K562 (cell line): ENCODE measurements around the gene OR5K2. TPM values are rescaled to one million over a fixed set of nuclear protein-coding genes. Genes with fewer than 3 reads are reported as not detected.

ENCODE experiments used
- ATAC-seq: fragments of 200-7000 bp; cut with Tn5 transposase; 3 replicates; pipeline ENCODE4 v1.9.1; 2020; ENCODE audit warnings: moderate library complexity
- BruUV-seq: library from RNA; stranded (reverse); fragments of 400-500 nt; replicated peaks from 2 replicates; lab custom pipeline; 2021; lab: Mats Ljungman, UMichigan
- CTCF ChIA-PET: fragments of 300-600 bp; formaldehyde crosslinking; extraction: SDS; loops from one replicate; lab custom pipeline; 2021; ENCODE audit warnings: low intra/inter-chr PET ratio; lab: Yijun Ruan, JAX
- POLR2A ChIA-PET: fragments of 300-600, 350-650 bp; sonication (Branson Sonifier 250); formaldehyde crosslinking; extraction: SDS; loops from one replicate; lab custom pipeline; 2021; ENCODE audit warnings: antibody characterized with exemption, inconsistent platforms; lab: Yijun Ruan, JAX
- DNase-seq, 4 experiments: peaks; one replicate each; pipeline versions ENCODE4 v3.0.0 to v3.0.0-alpha.2; 2011 to 2018; ENCODE audit warnings: low spot score in 3 of 4, mixed read lengths in 3 of 4; ENCODE audit errors: extremely low read depth in 1 of 4
- FAIRE-seq: peaks from 2 replicates; lab custom pipeline; 2011; peaks lifted over from hg19 to GRCh38; lab: Jason Lieb, UNC
- H2AFZ ChIP-seq: 2 replicates; pipeline ENCODE4 v1.6.0; 2011; ENCODE audit warnings: low read depth, low read length, control low read depth, inconsistent platforms
- H3K27ac ChIP-seq: fragments of 200-600 bp; 3 replicates; pipeline ENCODE4 v1.8.0; 2011; ENCODE audit warnings: low read depth, mild to moderate bottlenecking, control low read depth, inconsistent platforms, low read length, moderate library complexity, mixed read lengths; ENCODE audit errors: extremely low read depth
- H3K27me3 ChIP-seq, 2 experiments: fragments of 300-600 bp in 1 of 2; 2 replicates in 1 of 2; 3 replicates in 1 of 2; pipeline versions ENCODE4 v1.6.0 to v1.8.0; 2011; ENCODE audit warnings: inconsistent platforms in 2 of 2, low read length in 2 of 2, mild to moderate bottlenecking in 1 of 2, mixed read lengths in 1 of 2, moderate library complexity in 1 of 2; ENCODE audit not compliant: control insufficient read depth in 2 of 2, insufficient read depth in 2 of 2
- H3K36me3 ChIP-seq: fragments of 300-600 bp; 3 replicates; pipeline ENCODE4 v1.8.0; 2011; ENCODE audit warnings: mild to moderate bottlenecking, low read length, inconsistent platforms; ENCODE audit not compliant: control insufficient read depth, insufficient read depth
- H3K4me1 ChIP-seq, 2 experiments: fragments of 200-600 bp in 1 of 2; replicated peaks in 1 of 2; 2 replicates in 1 of 2; 3 replicates in 1 of 2; pipeline versions ENCODE4 v1.5.1 to v1.8.0; 2011; ENCODE audit warnings: inconsistent platforms in 2 of 2, low read length in 2 of 2, mild to moderate bottlenecking in 1 of 2, mixed read lengths in 1 of 2, moderate library complexity in 1 of 2; ENCODE audit not compliant: control insufficient read depth in 2 of 2, insufficient read depth in 2 of 2
- H3K4me2 ChIP-seq: 2 replicates; pipeline ENCODE4 v1.6.1; 2011; ENCODE audit warnings: low read length, control low read depth, inconsistent platforms, mixed read lengths; ENCODE audit not compliant: insufficient read depth
- H3K4me3 ChIP-seq: fragments of 200-600 bp; sonication (generic), shearing (Covaris generic); 2 replicates; pipeline ENCODE4 v1.5.1; 2016; ENCODE audit warnings: control low read depth, inconsistent platforms
- H3K79me2 ChIP-seq: fragments of 200-600 bp; 3 replicates; pipeline ENCODE4 v1.8.0; 2011; ENCODE audit warnings: low read length, inconsistent platforms; ENCODE audit not compliant: control insufficient read depth, insufficient read depth
- H3K9ac ChIP-seq, 2 experiments: 2 replicates each; pipeline versions ENCODE4 v1.6.0 to v1.6.1; 2011; ENCODE audit warnings: low read depth in 2 of 2, low read length in 2 of 2, control low read depth in 1 of 2, inconsistent platforms in 1 of 2, mild to moderate bottlenecking in 1 of 2, mixed read lengths in 1 of 2; ENCODE audit not compliant: insufficient read depth in 1 of 2
- H3K9me1 ChIP-seq: one replicate; pipeline ENCODE4 v1.6.0; 2011; ENCODE audit warnings: inconsistent platforms, mild to moderate bottlenecking, low read length, moderate library complexity; ENCODE audit not compliant: control insufficient read depth, insufficient read depth
- H3K9me3 ChIP-seq: replicated peaks from 2 replicates; pipeline ENCODE4 v1.5.1; 2011; ENCODE audit warnings: low read depth, low read length, inconsistent platforms; ENCODE audit not compliant: control insufficient read depth, insufficient read depth
- H4K20me1 ChIP-seq: replicated peaks from 2 replicates; pipeline ENCODE4 v1.6.1; 2011; ENCODE audit warnings: low read length, inconsistent platforms, mixed read lengths; ENCODE audit not compliant: control insufficient read depth, insufficient read depth
- BRD4 ChIP-seq: fragments of 200-600 bp; sonication (generic); IDR thresholded peaks from 2 replicates; pipeline ENCODE4 v1.6.1; 2017; ENCODE audit warnings: inconsistent platforms
- DMBX1 ChIP-seq: fragments of 250-450 bp; sonication (Bioruptor Pico); IDR thresholded peaks from 2 replicates; pipeline ENCODE4 v1.8.0; 2022; ENCODE audit warnings: inconsistent platforms, mild to moderate bottlenecking, moderate library complexity, borderline replicate concordance
- GABPB1 ChIP-seq: sonication (generic); formaldehyde crosslinking; IDR thresholded peaks from 2 replicates; pipeline ENCODE4 v1.8.0; 2022; ENCODE audit warnings: mild to moderate bottlenecking, missing genetic modification reagents
- HLTF ChIP-seq: fragments of 450-650 bp; IDR thresholded peaks from 2 replicates; pipeline ENCODE4 v1.6.1; 2016
- LARP7 ChIP-seq: fragments of 450-650 bp; IDR thresholded peaks from 2 replicates; pipeline ENCODE4 v1.6.1; 2016
- NFIC ChIP-seq: fragments of 450-650 bp; IDR thresholded peaks from 2 replicates; pipeline ENCODE4 v1.6.1; 2017; ENCODE audit warnings: mild to moderate bottlenecking, inconsistent platforms
- NONO ChIP-seq, 2 experiments: fragments of 200-400 bp in 1 of 2; fragments of 450-650 bp in 1 of 2; formaldehyde crosslinking in 1 of 2; IDR thresholded peaks; 2 replicates each; pipeline ENCODE4 v1.6.1; 2017; ENCODE audit warnings: low read depth in 2 of 2, mild to moderate bottlenecking in 2 of 2, moderate library complexity in 2 of 2, low read length in 1 of 2
- NR2C2 ChIP-seq, 2 experiments: fragments of 200-800 bp in 1 of 2; sonication (Bioruptor generic) in 1 of 2; sonication (generic) in 1 of 2; formaldehyde crosslinking in 1 of 2; IDR thresholded peaks; 2 replicates each; pipeline versions ENCODE4 v1.6.1 to v1.8.0; 2016 to 2022; ENCODE audit warnings: mild to moderate bottlenecking in 1 of 2, missing compliant biosample characterization in 1 of 2, missing genetic modification characterization in 1 of 2, missing genetic modification reagents in 1 of 2
- PHB ChIP-seq: fragments of 250-450 bp; sonication (Bioruptor Pico); IDR thresholded peaks from 2 replicates; pipeline ENCODE4 v1.5.0; 2021
- POLR2AphosphoS5 ChIP-seq: IDR thresholded peaks from 2 replicates; pipeline ENCODE4 v1.6.1; 2011; ENCODE audit warnings: mild to moderate bottlenecking, low read depth, low read length, moderate library complexity; ENCODE audit not compliant: control insufficient read depth, insufficient read depth
- PPARD ChIP-seq: fragments of 250-450 bp; sonication (Bioruptor Pico); IDR thresholded peaks from 2 replicates; pipeline ENCODE4 v1.8.0; 2022; ENCODE audit warnings: inconsistent platforms, mild to moderate bottlenecking, moderate library complexity
- PRMT5 ChIP-seq: sonication (generic); formaldehyde crosslinking; IDR thresholded peaks from 2 replicates; pipeline ENCODE4 v1.5.0; 2020; ENCODE audit warnings: missing genetic modification reagents
- SMARCA4 ChIP-seq: fragments of 450-650 bp; IDR thresholded peaks from 2 replicates; pipeline ENCODE4 v1.6.1; 2016
- SNIP1 ChIP-seq: fragments of 450-650 bp; IDR thresholded peaks from 2 replicates; pipeline ENCODE4 v1.7.1; 2017; ENCODE audit warnings: low read depth, mild to moderate bottlenecking
- XRCC5 ChIP-seq: fragments of 200-400 bp; formaldehyde crosslinking; IDR thresholded peaks from 2 replicates; pipeline ENCODE4 v1.6.1; 2017; ENCODE audit warnings: low read depth, mild to moderate bottlenecking, low read length
- ZNF316 ChIP-seq: fragments of 450-650 bp; IDR thresholded peaks from 2 replicates; pipeline ENCODE4 v1.6.1; 2016
- ZNF444 ChIP-seq: fragments of 250-450 bp; sonication (Bioruptor Pico); IDR thresholded peaks from 2 replicates; pipeline ENCODE4 v1.4.0; 2020; ENCODE audit warnings: mild to moderate bottlenecking, moderate library complexity
- ZNF445 ChIP-seq: fragments of 250-450 bp; sonication (Bioruptor Pico); IDR thresholded peaks from 2 replicates; pipeline ENCODE4 v1.4.0; 2020; ENCODE audit warnings: low read depth, mild to moderate bottlenecking, moderate library complexity
- WGBS: fragments of 100-300 bp; shearing (Covaris generic); methylation state at CpG from one replicate; pipeline ENCODE4 v1.1.6; 2016; ENCODE audit warnings: low coverage, mixed read lengths; ENCODE audit not compliant: insufficient coverage; ENCODE audit errors: missing lambda C conversion rate; 5-methylcytosine and 5-hydroxymethylcytosine counted together
- in situ Hi-C: fragments of 300-500 bp; cut with MboI; formaldehyde crosslinking; loops from 4 replicates; pipeline ENCODE4 v1.15.0; 2018; ENCODE audit warnings: inconsistent platforms, mixed read lengths
- intact Hi-C: fragments of 100-400 bp; cut with micrococcal nuclease; formaldehyde crosslinking; loops from 2 replicates; pipeline ENCODE4 v1.14.2; 2022
- polyA plus RNA-seq, 8 experiments: library from polyadenylated mRNA; depleted of rRNA in 4 of 8; stranded (reverse) in 5 of 8; unstranded in 3 of 8; fragments of >200 nt; fragmentation: Nextera tagmentation in 2 of 8; fragmentation: Illumina TruSeq in 1 of 8; extraction: Ambion mirVana in 2 of 8; extraction: Trizol in 1 of 8; gene quantifications; 2 replicates each; pipeline versions ENCODE4 v1.2.1 to v1.2.3, GENCODE V29; 2011 to 2014; ENCODE audit warnings: inconsistent platforms in 1 of 8, missing spikeins in 1 of 8
- total RNA-seq, 7 experiments: library from RNA; depleted of rRNA in 6 of 7; stranded (reverse); fragments of >200 nt in 6 of 7; fragmentation: Illumina TruSeq in 2 of 7; extraction: Trizol in 2 of 7; gene quantifications; 2 replicates each; pipeline versions ENCODE4 v1.2.1 to v1.2.3, GENCODE V29; 2011 to 2021; ENCODE audit warnings: low replicate concordance in 1 of 7
- TF ChIP-seq, protein P1 (sequence below): fragments of 250-450 bp; sonication (Bioruptor Pico); IDR thresholded peaks from 2 replicates; pipeline ENCODE4 v1.8.0; 2022; ENCODE audit warnings: moderate library complexity, mild to moderate bottlenecking, inconsistent platforms
- TF ChIP-seq, protein P2 (sequence below): fragments of 250-450 bp; sonication (Bioruptor Pico); IDR thresholded peaks from 2 replicates; pipeline ENCODE4 v1.8.0; 2022; ENCODE audit warnings: inconsistent platforms, mild to moderate bottlenecking, moderate library complexity, borderline replicate concordance
- TF ChIP-seq, protein P3 (sequence below): fragments of 450-650 bp; IDR thresholded peaks from 2 replicates; pipeline ENCODE4 v1.6.1; 2016; ENCODE audit warnings: antibody characterized with exemption

Gene OR5K2
- total and polyA plus RNA-seq, 9 of the 15 experiments (the other 6 are each of a cell fraction or from before 2014, with no cell fraction given): not detected

DNA sequence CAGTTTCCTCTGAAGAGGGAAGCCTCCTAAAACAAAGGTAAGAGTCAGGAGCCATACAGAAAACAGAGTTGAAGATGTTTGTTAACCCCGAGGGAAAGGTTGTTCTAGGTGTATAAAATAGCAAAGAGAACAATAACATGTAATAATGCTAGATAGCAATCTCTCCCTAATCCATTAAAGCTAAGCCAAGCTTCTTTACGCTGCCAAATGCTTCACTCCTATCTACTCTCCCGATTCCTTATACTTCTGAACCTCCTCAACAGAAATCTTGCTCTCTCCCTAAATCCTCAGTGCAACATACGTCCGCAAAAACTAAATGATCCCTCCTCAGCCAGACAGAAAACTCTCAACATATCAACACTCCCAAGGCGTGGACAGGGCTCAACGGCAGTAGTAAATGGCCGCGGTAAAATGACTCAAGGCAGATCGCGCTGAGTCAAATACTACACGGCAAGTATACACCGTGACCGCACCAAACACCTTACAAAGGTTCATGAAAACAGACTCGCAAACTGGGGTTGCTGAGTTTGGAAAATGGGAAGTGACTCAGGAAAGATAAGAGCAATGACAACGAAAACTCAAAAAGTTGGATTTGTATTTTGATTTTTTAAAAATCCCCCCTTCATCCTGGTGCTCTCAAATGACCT lies 24.5 kb downstream of the OR5K2 start:
- intact Hi-C loops: loop anchor here (1.0 to 2.0 kb wide), 2 partner anchors 63 to 71 kb away; partner anchors contain the start of gene CPOX
- BruUV-seq: no TSS peak
- in situ Hi-C loops: no loop called here
- H3K27me3 ChIP-seq: no peaks in the 10 kb centered on the region
- no peaks in the 10 kb centered on the region for H4K20me1 ChIP-seq
- peak overlapping the region; percentile 81 for H3K27ac ChIP-seq
- H3K36me3 ChIP-seq: peaks cover 41% of the 10 kb centered on the region; the same call in 2 of the 3 replicates
- POLR2A ChIA-PET: no interaction called here
- peaks cover 0 to 7% of the 10 kb centered on the region in 2 experiments; a peak in 2 of 5 replicates for H3K4me1 ChIP-seq
- no peaks in the 10 kb centered on the region for H3K9me3 ChIP-seq
- peak overlapping the region; percentile 88 to 89 for H3K9ac ChIP-seq
- H3K4me2 ChIP-seq: peak overlapping the region; percentile 87
- DNase-seq (peak; percentile 9 to 60 (median 18)), ATAC-seq (peak; percentile 76), FAIRE-seq (peak; percentile 58)
- peak overlapping the region; percentile 77 for H2AFZ ChIP-seq
- H3K79me2 ChIP-seq: peaks cover 36% of the 10 kb centered on the region
- peak overlapping the region; percentile 59 for H3K4me3 ChIP-seq
- CTCF ChIA-PET: no interaction called here
- under 1% methylated on average over 16 of the region's 16 CpGs for WGBS
- H3K9me1 ChIP-seq: no peaks in the 10 kb centered on the region
- TF ChIP-seq ZNF316 (peak; percentile 42; the same call in 1 of the 2 replicates), POLR2AphosphoS5 (no peak), PRMT5 (CRISPR knock-in tag) (no peak), NFIC (no peak), HLTF (no peak), LARP7 (no peak), ZNF445 (CRISPR knock-in tag) (no peak), SNIP1 (no peak), PHB (CRISPR knock-in tag) (no peak), NONO (IDR thresholded peaks at IDR 0.05; ENCODE audit: low read depth in 2 of 2, low read length in 1 of 2) (no peak), GABPB1 (CRISPR knock-in tag) (no peak), XRCC5 (no peak), DMBX1 (CRISPR knock-in tag) (no peak), BRD4 (no peak), ZNF444 (no peak), PPARD (CRISPR knock-in tag) (no peak), SMARCA4 (peak; percentile 61; the same call in 1 of the 2 replicates), NR2C2 (CRISPR knock-in tag; IDR thresholded peaks at IDR 0.05) (no peak), NR2C2 (tag; IDR thresholded peaks at IDR 0.05) (no peak)
- TF ChIP-seq, protein P1, sequence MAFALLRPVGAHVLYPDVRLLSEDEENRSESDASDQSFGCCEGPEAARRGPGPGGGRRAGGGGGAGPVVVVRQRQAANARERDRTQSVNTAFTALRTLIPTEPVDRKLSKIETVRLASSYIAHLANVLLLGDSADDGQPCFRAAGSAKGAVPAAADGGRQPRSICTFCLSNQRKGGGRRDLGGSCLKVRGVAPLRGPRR (CRISPR knock-in tag): no peak
- TF ChIP-seq, protein P2, sequence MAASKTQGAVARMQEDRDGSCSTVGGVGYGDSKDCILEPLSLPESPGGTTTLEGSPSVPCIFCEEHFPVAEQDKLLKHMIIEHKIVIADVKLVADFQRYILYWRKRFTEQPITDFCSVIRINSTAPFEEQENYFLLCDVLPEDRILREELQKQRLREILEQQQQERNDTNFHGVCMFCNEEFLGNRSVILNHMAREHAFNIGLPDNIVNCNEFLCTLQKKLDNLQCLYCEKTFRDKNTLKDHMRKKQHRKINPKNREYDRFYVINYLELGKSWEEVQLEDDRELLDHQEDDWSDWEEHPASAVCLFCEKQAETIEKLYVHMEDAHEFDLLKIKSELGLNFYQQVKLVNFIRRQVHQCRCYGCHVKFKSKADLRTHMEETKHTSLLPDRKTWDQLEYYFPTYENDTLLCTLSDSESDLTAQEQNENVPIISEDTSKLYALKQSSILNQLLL (CRISPR knock-in tag): no peak
- TF ChIP-seq, protein P3, sequence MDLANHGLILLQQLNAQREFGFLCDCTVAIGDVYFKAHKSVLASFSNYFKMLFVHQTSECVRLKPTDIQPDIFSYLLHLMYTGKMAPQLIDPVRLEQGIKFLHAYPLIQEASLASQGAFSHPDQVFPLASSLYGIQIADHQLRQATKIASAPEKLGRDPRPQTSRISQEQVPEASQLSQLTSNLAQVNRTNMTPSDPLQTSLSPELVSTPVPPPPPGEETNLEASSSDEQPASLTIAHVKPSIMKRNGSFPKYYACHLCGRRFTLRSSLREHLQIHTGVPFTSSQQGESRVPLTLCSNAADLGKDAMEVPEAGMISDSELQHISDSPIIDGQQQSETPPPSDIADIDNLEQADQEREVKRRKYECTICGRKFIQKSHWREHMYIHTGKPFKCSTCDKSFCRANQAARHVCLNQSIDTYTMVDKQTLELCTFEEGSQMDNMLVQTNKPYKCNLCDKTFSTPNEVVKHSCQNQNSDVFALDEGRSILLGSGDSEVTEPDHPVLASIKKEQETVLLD: no peak
